PC-3 (cell line): ENCODE results near the gene AUH. TPM values are rescaled to one million over a fixed set of nuclear protein-coding genes. Genes with fewer than 3 reads are reported as not detected.
"Not testable (repeated sequence)": the region's sequence is repeated elsewhere in the genome, so short reads cannot be mapped to it uniquely, and the experiment has no call there.

ENCODE experiments used
- ATAC-seq: fragments of 200-7000 bp; cut with Tn5 transposase; 2 replicates; pipeline ENCODE4 v1.9.1; 2020; ENCODE audit warnings: mild to moderate bottlenecking, moderate library complexity
- BruUV-seq: library from RNA; stranded (reverse); fragments of 400-500 nt; replicated peaks from 2 replicates; lab custom pipeline; 2021; lab: Mats Ljungman, UMichigan
- CTCF ChIA-PET: fragments of 300-600 bp; sonication (Branson Sonifier 250); formaldehyde crosslinking; loops from one replicate; lab custom pipeline; 2022; ENCODE audit warnings: antibody characterized with exemption; lab: Charles Lee
- POLR2A ChIA-PET: fragments of 300-600 bp; sonication (Branson Sonifier 250); formaldehyde crosslinking; loops from one replicate; lab custom pipeline; 2022; ENCODE audit warnings: antibody characterized with exemption; ENCODE audit not compliant: unreplicated experiment; lab: Charles Lee
- DNase-seq: peaks from one replicate; pipeline ENCODE4 v3.0.0-alpha.2; 2015
- H2AFZ ChIP-seq: fragments of 300-600 bp; sonication (generic); 2 replicates; pipeline ENCODE4 v1.6.0; 2016; ENCODE audit warnings: antibody characterized with exemption, low read length
- H3F3A ChIP-seq: fragments of 300-600 bp; sonication (generic); one replicate; pipeline ENCODE4 v1.6.0; 2017; ENCODE audit warnings: antibody characterized with exemption, low read length, control low read depth, mild to moderate bottlenecking; ENCODE audit not compliant: unreplicated experiment
- H3K27ac ChIP-seq: fragments of 300-600 bp; sonication (generic); 2 replicates; pipeline ENCODE4 v1.5.1; 2016; ENCODE audit warnings: mild to moderate bottlenecking, low read length
- H3K27me3 ChIP-seq: fragments of 300-600 bp; sonication (generic); 2 replicates; pipeline ENCODE4 v1.6.1; 2016; ENCODE audit warnings: low read length, mixed read lengths
- H3K36me3 ChIP-seq: fragments of 300-600 bp; sonication (generic); 2 replicates; pipeline ENCODE4 v1.6.1; 2016; ENCODE audit warnings: low read depth, mixed run types, low read length, mixed read lengths
- H3K4me1 ChIP-seq: fragments of 300-600 bp; sonication (generic); 2 replicates; pipeline ENCODE4 v1.5.1; 2016; ENCODE audit warnings: low read length; ENCODE audit not compliant: insufficient read depth
- H3K4me2 ChIP-seq: fragments of 300-600 bp; sonication (generic); 2 replicates; pipeline ENCODE4 v1.6.0; 2016; ENCODE audit warnings: low read length
- H3K4me3 ChIP-seq: fragments of 300-600 bp; sonication (generic); 2 replicates; pipeline ENCODE4 v1.5.1; 2016; ENCODE audit warnings: mild to moderate bottlenecking, low read length, mixed read lengths
- H3K79me2 ChIP-seq: fragments of 300-600 bp; sonication (generic); 2 replicates; pipeline ENCODE4 v1.6.1; 2017; ENCODE audit warnings: low read length, mixed read lengths
- H3K9ac ChIP-seq: fragments of 300-600 bp; sonication (generic); 2 replicates; pipeline ENCODE4 v1.6.0; 2016; ENCODE audit warnings: mild to moderate bottlenecking, low read length
- H3K9me2 ChIP-seq: fragments of 300-600 bp; sonication (generic); replicated peaks from 2 replicates; pipeline ENCODE4 v1.6.1; 2016; ENCODE audit warnings: mixed run types, low read length, mixed read lengths
- H3K9me3 ChIP-seq: fragments of 300-600 bp; sonication (generic); 2 replicates; pipeline ENCODE4 v1.6.1; 2016; ENCODE audit warnings: low read length, mixed read lengths
- H4K20me1 ChIP-seq: fragments of 300-600 bp; sonication (generic); 2 replicates; pipeline ENCODE4 v1.6.1; 2016; ENCODE audit warnings: low read length, mixed read lengths
- CTCF ChIP-seq: fragments of 300-600 bp; sonication (generic); conservative IDR thresholded peaks from 2 replicates; pipeline ENCODE4 v1.5.1; 2017; ENCODE audit warnings: antibody characterized with exemption, low read depth, mild to moderate bottlenecking, low read length
- EZH2 ChIP-seq: fragments of 300-600 bp; sonication (generic); IDR thresholded peaks from one replicate; pipeline ENCODE4 v1.6.1; 2017; ENCODE audit warnings: antibody characterized with exemption, mild to moderate bottlenecking, low read length; ENCODE audit not compliant: unreplicated experiment
- EZH2phosphoT487 ChIP-seq: fragments of 300-600 bp; sonication (generic); IDR thresholded peaks from 2 replicates; pipeline ENCODE4 v1.6.1; 2018; ENCODE audit warnings: mild to moderate bottlenecking, antibody characterized with exemption, low read length, borderline replicate concordance
- intact Hi-C: fragments of 100-400 bp; cut with micrococcal nuclease; formaldehyde crosslinking; loops from 2 replicates; pipeline ENCODE4 v1.9.0; 2023
- total RNA-seq: library from RNA; depleted of rRNA; stranded (reverse); fragments of >200 nt; gene quantifications from 2 replicates; pipeline ENCODE4 v1.2.3, GENCODE V29; 2014

Gene AUH
- total RNA-seq, 1 experiment from 2014 or later, result 30.4 TPM

GRCh38 chr9:91376239-91376638 lies 14.5 kb upstream of the AUH start:
- intact Hi-C loops, result no loop called here
- Histone ChIP-seq H3K4me3 (no peak overlapping the region), H4K20me1 (no peaks in the 10 kb centered on the region), H2AFZ (no peak overlapping the region), H3K4me2 (no peak overlapping the region), H3F3A (no peaks in the 10 kb centered on the region), H3K36me3 (no peaks in the 10 kb centered on the region), H3K27me3 (no peaks in the 10 kb centered on the region), H3K9me2 (no peaks in the 10 kb centered on the region), H3K9me3 (no peaks in the 10 kb centered on the region), H3K4me1 (no peaks in the 10 kb centered on the region), H3K27ac (no peak overlapping the region), H3K9ac (no peak overlapping the region), H3K79me2 (no peaks in the 10 kb centered on the region)
- ATAC-seq (no peak), DNase-seq (no peak)
- CTCF ChIA-PET, result no interaction called here
- BruUV-seq, result no TSS peak
- TF ChIP-seq EZH2phosphoT487 (no peak), CTCF (no peak), EZH2 (no peak)
- POLR2A ChIA-PET, result no interaction called here

- Histone ChIP-seq H2AFZ (no peak overlapping the region), H3K4me3 (no peak overlapping the region), H3K27ac (no peak overlapping the region), H3K9me2 (no peaks in the 10 kb centered on the region), H3K4me2 (no peak overlapping the region), H3K9me3 (no peaks in the 10 kb centered on the region), H3K27me3 (no peaks in the 10 kb centered on the region), H3K9ac (no peak overlapping the region), H3K4me1 (no peaks in the 10 kb centered on the region), H3K36me3 (no peaks in the 10 kb centered on the region), H3F3A (no peaks in the 10 kb centered on the region), H4K20me1 (no peaks in the 10 kb centered on the region), H3K79me2 (no peaks in the 10 kb centered on the region)
- intact Hi-C loops, result no loop called here
- ChIA-PET CTCF (no interaction called here), POLR2A (no interaction called here)
- TF ChIP-seq EZH2phosphoT487 (no peak), CTCF (no peak), EZH2 (no peak)
- DNase-seq, result peak; percentile 24
- ATAC-seq, result no peak
- no TSS peak for BruUV-seq
These were observed 13.2 kb upstream of the AUH start for GRCh38 chr9:91374939-91375338.

- no peaks in the 10 kb centered on the region for H3K27me3 ChIP-seq
- no peaks in the 10 kb centered on the region for H3K9me2 ChIP-seq
- DNase-seq (no peak), ATAC-seq (no peak)
- no peaks in the 10 kb centered on the region for H3K79me2 ChIP-seq
- TF ChIP-seq EZH2, result no peak
- TF ChIP-seq EZH2phosphoT487, result no peak
- no peak for TF ChIP-seq CTCF
- H3K4me3 ChIP-seq, result no peak overlapping the region
- no peaks in the 10 kb centered on the region for H3K4me1 ChIP-seq
- POLR2A ChIA-PET, result no interaction called here
- CTCF ChIA-PET, result interaction anchor here (0.7 kb wide), 1 partner anchor 62 kb away, joined by 8 read pairs; no protein-coding TSS in a partner anchor
- no peaks in the 10 kb centered on the region for H3F3A ChIP-seq
- H2AFZ ChIP-seq, result no peak overlapping the region
- intact Hi-C loops, result no loop called here
- no peaks in the 10 kb centered on the region for H3K36me3 ChIP-seq
- H3K27ac ChIP-seq, result no peak overlapping the region
- no peak overlapping the region for H3K9ac ChIP-seq
- no TSS peak for BruUV-seq
- H3K9me3 ChIP-seq, result no peaks in the 10 kb centered on the region
- H3K4me2 ChIP-seq, result no peak overlapping the region
- H4K20me1 ChIP-seq, result no peaks in the 10 kb centered on the region
These were observed 10.2 kb upstream of the AUH start for GRCh38 chr9:91371894-91372293.

- H3K4me3 ChIP-seq, ATAC-seq, H3K4me2 ChIP-seq, H2AFZ ChIP-seq, H3K4me1 ChIP-seq, H4K20me1 ChIP-seq, H3K9ac ChIP-seq, H3K9me3 ChIP-seq, H3K9me2 ChIP-seq, intact Hi-C loops, DNase-seq, H3K27me3 ChIP-seq, H3K27ac ChIP-seq, CTCF ChIA-PET, H3F3A ChIP-seq, H3K79me2 ChIP-seq, H3K36me3 ChIP-seq, POLR2A ChIA-PET, BruUV-seq: not testable (repeated sequence)
These were observed 8.3 kb upstream of the AUH start for GRCh38 chr9:91370006-91370405.
